RWPE2 (cell line): ENCODE results near the gene AKAP13.

Experiments
- ATAC-seq: fragments of 200-7000 bp; cut with Tn5 transposase; 3 replicates; pipeline ENCODE4 v1.9.1; 2021; ENCODE audit warnings: low read depth
- DNase-seq: peaks from one replicate; pipeline ENCODE4 v3.0.0-alpha.2; 2020; ENCODE audit warnings: low spot score
- H3K27ac ChIP-seq: fragments of 450-650 bp; 2 replicates; pipeline ENCODE4 v1.5.1; 2017; ENCODE audit warnings: mild to moderate bottlenecking; ENCODE audit not compliant: poor library complexity, severe bottlenecking
- H3K27me3 ChIP-seq: fragments of 250-450 bp; sonication (Bioruptor Pico); 2 replicates; pipeline ENCODE4 v1.5.1; 2021; ENCODE audit warnings: mild to moderate bottlenecking, moderate library complexity; ENCODE audit not compliant: insufficient read depth, poor library complexity, severe bottlenecking
- H3K36me3 ChIP-seq: fragments of 250-450 bp; sonication (Bioruptor Pico); 2 replicates; pipeline ENCODE4 v1.5.1; 2020; ENCODE audit warnings: low read depth, mild to moderate bottlenecking, moderate library complexity
- H3K4me1 ChIP-seq: fragments of 250-450 bp; sonication (Bioruptor Pico); 2 replicates; pipeline ENCODE4 v1.5.1; 2021; ENCODE audit warnings: mild to moderate bottlenecking, moderate library complexity; ENCODE audit not compliant: insufficient read depth, poor library complexity, severe bottlenecking
- H3K4me3 ChIP-seq: fragments of 250-450 bp; sonication (Bioruptor Pico); 2 replicates; pipeline ENCODE4 v1.5.1; 2021; ENCODE audit warnings: mild to moderate bottlenecking, moderate library complexity; ENCODE audit not compliant: severe bottlenecking
- H3K9me3 ChIP-seq: fragments of 250-450 bp; sonication (Bioruptor Pico); 2 replicates; pipeline ENCODE4 v1.5.1; 2021; ENCODE audit warnings: mild to moderate bottlenecking, moderate library complexity; ENCODE audit not compliant: severe bottlenecking
- TF ChIP-seq, protein P1 (sequence below): fragments of 450-650 bp; IDR thresholded peaks from one replicate; pipeline ENCODE4 v1.5.1; 2017; ENCODE audit warnings: mild to moderate bottlenecking, moderate library complexity; ENCODE audit not compliant: poor library complexity, severe bottlenecking

The AKAP13 gene

DNA sequence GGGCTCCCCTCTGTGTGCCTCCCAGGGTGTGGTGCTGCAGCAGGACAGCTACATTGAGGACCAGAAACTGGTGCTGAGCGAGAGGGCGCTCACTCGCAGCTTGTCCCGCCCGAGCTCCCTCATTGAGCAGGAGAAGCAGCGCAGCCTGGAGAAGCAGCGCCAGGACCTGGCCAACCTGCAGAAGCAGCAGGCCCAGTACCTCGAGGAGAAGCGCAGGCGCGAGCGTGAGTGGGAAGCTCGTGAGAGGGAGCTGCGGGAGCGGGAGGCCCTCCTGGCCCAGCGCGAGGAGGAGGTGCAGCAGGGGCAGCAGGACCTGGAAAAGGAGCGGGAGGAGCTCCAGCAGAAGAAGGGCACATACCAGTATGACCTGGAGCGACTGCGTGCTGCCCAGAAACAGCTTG lies 360.6 kb downstream of the AKAP13 start:
- Histone ChIP-seq H3K36me3 (peaks cover 76% of the 10 kb centered on the region), H3K27ac (no peak overlapping the region), H3K4me1 (no peaks in the 10 kb centered on the region), H3K27me3 (no peaks in the 10 kb centered on the region), H3K9me3 (no peaks in the 10 kb centered on the region), H3K4me3 (no peak overlapping the region)
- TF ChIP-seq, protein P1, sequence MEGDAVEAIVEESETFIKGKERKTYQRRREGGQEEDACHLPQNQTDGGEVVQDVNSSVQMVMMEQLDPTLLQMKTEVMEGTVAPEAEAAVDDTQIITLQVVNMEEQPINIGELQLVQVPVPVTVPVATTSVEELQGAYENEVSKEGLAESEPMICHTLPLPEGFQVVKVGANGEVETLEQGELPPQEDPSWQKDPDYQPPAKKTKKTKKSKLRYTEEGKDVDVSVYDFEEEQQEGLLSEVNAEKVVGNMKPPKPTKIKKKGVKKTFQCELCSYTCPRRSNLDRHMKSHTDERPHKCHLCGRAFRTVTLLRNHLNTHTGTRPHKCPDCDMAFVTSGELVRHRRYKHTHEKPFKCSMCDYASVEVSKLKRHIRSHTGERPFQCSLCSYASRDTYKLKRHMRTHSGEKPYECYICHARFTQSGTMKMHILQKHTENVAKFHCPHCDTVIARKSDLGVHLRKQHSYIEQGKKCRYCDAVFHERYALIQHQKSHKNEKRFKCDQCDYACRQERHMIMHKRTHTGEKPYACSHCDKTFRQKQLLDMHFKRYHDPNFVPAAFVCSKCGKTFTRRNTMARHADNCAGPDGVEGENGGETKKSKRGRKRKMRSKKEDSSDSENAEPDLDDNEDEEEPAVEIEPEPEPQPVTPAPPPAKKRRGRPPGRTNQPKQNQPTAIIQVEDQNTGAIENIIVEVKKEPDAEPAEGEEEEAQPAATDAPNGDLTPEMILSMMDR = no peak
- ATAC-seq (no peak), DNase-seq (peak; percentile 69)

DNA sequence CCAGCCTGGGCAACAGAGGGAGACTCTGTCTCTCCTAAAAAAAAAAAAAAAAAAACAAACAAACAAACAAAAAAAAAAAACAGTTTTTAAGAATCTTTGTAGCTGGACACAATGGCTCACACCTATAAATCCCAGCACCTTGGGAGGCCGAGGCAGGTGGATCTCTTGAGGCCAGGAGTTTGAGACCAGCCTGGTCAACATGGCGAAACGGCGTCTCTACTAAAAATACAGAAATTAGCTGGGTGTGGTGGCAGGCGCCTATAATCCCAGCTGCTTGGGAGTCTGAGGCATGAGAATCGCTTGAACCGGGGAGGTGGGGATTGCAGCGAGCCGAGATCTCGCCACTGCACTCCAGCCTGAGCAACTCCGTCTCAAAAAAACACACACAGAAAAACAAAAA lies 361.3 kb downstream of the AKAP13 start:
- TF ChIP-seq, protein P1 = no peak
- H3K27ac ChIP-seq = no peak overlapping the region
- no peaks in the 10 kb centered on the region for H3K9me3 ChIP-seq
- H3K4me1 ChIP-seq = no peaks in the 10 kb centered on the region
- no peak overlapping the region for H3K4me3 ChIP-seq
- H3K36me3 ChIP-seq = peaks cover 76% of the 10 kb centered on the region
- DNase-seq (no peak), ATAC-seq (no peak)
- no peaks in the 10 kb centered on the region for H3K27me3 ChIP-seq

DNA sequence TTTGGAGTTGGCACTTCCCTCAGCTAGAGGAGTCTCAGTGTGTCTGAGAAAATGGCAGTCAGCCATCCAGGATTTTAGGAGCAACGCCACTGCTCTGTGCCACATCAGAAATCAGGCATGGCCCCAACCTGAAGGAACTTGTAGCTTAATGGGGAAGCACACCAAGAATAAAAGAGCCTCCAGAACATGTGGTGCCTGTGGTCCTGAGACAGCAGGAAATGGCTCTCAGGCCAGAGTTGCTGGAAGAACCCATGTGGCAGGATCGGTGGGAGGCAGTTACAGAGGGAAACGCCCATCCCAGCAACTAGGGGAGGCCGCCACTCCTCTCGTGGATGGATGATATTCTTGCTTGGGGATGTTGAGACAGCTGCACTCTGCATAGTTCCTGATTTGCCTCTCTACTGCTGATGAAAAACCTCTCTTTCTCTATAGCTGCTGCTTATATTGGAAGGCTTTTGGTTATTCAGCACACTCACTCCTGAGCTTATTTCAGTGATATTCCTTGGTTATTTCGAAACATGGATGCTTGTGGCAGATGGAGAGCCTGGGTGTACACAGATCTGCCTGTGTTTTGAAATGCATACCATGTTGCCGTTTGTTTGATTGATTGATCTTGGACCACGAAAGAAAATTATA lies 361.9 kb downstream of the AKAP13 start:
- Histone ChIP-seq H3K4me3 (no peak overlapping the region), H3K4me1 (no peaks in the 10 kb centered on the region), H3K36me3 (peaks cover 78% of the 10 kb centered on the region), H3K27ac (no peak overlapping the region), H3K9me3 (no peaks in the 10 kb centered on the region), H3K27me3 (no peaks in the 10 kb centered on the region)
- TF ChIP-seq, protein P1 = no peak
- peak; percentile 42 for DNase-seq
- ATAC-seq = no peak

DNA sequence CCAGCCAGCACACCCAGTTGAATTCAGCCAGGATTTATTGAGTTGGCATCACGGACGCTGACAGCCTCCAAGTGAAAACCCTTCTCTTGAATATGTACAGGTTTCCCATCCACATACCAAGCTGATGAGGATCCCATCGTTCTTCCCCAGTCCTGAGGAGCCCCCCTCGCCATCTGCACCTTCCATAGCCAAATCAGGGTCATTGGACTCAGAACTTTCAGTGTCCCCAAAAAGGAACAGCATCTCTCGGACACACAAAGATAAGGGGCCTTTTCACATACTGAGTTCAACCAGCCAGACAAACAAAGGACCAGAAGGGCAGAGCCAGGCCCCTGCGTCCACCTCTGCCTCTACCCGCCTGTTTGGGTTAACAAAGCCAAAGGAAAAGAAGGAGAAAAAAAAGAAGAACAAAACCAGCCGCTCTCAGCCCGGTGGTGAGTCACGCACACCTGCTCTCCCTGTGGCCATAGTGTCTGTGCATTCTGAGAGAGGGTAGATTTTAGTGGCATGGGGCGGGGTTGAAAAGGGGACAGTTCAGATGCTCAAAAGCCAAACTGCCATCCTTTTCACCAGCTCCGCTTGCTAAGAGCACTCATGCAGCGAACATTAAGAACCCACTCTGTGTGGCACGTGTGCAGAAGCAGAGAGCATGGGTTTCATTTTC lies 363.1 kb downstream of the AKAP13 start:
- H3K27ac ChIP-seq = no peak overlapping the region

More for the DNA sequence above, 363.1 kb downstream of the AKAP13 start:
- no peaks in the 10 kb centered on the region for H3K4me1 ChIP-seq
- ATAC-seq (no peak), DNase-seq (peak; percentile 49)
- TF ChIP-seq, protein P1 = no peak
- no peak overlapping the region for H3K4me3 ChIP-seq
- H3K9me3 ChIP-seq = no peaks in the 10 kb centered on the region
- H3K36me3 ChIP-seq = peaks cover 74% of the 10 kb centered on the region
- H3K27me3 ChIP-seq = no peaks in the 10 kb centered on the region
